Heart left ventricle (tissue), 13 donors: ENCODE data around the gene HLF.

ENCODE experiments used
- POLR2A ChIP-seq, 2 donors: fragments of 450-650 bp; IDR thresholded peaks; one replicate each; pipeline ENCODE4 v1.6.1; 2017; ENCODE audit warnings: antibody characterized with exemption in 2 of 2, mild to moderate bottlenecking in 2 of 2, moderate library complexity in 2 of 2
- TF ChIP-seq, protein P1 (sequence below), 12 donors: fragments of 200-600 bp; sonication (generic) in 4 of 12; IDR thresholded peaks; one replicate each; pipeline versions ENCODE4 v1.5.0 to v1.8.0; 2018 to 2022; ENCODE audit warnings: antibody characterized with exemption in 12 of 12, mild to moderate bottlenecking in 5 of 12
- donor health status: ischemic (EF 13 %, LVEDD 7.1; RV severe dilation, severe dysfunction).
- donor health status: DM: no; HTN: yes; CAD: no.
- donor health status: DM: no; HTN: no; CAD: no.
- donor health status: ischemic (EF 25% LVEDD 6.9; RV normal size, moderate dysfunction).
- donor health status: ischemic (EF 25% LVEDD 5.7; RV mildly dilated, moderate dysfunction).
- donor health status: ischemic (EF 35%, LVEDD 5.7; RV mildly dilated, moderate dysfunction).
- donor health status: nonischemic (EF 11% LVEDD 7.7; RV severe dilation, severe dysfunction).
- donor health status: DM: yes; HTN: yes; CAD: no.
- donor health status: PGD.
- donor health status: ischemic (EF 29% LVEDD 5.4; RV normal size, mild dysfunction).
- donor health status: nonischemic (EF 23%, LVEDD 6.1; RV moderate dilation, normal function).

DNA sequence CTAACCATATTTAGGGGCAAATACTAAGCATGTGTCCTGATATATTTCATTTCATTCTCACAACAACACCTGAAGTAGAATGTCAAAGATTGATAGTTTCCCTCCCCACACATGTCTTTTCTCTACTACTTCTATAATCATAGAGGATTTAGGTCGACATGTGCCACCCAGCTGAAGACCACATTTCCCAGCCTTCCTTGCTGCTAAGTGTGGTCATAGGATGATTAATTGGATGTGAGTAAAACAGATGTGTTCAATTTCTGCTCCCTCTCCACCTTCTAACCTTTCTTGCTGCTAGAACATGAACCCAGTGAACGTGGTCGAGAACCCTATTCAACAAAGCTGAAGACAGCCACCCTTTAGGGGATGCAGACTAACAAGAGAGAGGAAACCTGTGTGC lies 18.8 kb upstream of the HLF start:
- TF ChIP-seq POLR2A (IDR thresholded peaks at IDR 0.05) = no peak
- TF ChIP-seq, protein P1, sequence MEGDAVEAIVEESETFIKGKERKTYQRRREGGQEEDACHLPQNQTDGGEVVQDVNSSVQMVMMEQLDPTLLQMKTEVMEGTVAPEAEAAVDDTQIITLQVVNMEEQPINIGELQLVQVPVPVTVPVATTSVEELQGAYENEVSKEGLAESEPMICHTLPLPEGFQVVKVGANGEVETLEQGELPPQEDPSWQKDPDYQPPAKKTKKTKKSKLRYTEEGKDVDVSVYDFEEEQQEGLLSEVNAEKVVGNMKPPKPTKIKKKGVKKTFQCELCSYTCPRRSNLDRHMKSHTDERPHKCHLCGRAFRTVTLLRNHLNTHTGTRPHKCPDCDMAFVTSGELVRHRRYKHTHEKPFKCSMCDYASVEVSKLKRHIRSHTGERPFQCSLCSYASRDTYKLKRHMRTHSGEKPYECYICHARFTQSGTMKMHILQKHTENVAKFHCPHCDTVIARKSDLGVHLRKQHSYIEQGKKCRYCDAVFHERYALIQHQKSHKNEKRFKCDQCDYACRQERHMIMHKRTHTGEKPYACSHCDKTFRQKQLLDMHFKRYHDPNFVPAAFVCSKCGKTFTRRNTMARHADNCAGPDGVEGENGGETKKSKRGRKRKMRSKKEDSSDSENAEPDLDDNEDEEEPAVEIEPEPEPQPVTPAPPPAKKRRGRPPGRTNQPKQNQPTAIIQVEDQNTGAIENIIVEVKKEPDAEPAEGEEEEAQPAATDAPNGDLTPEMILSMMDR (IDR thresholded peaks at IDR 0.05) = no peak
